GM12892 (cell line): ENCODE results near the gene TXK.

Experiments
- POLR2A ChIP-seq: IDR thresholded peaks from 2 replicates; pipeline ENCODE4 v1.6.1; 2011; ENCODE audit warnings: low read depth, low read length, control low read depth
- POLR2AphosphoS5 ChIP-seq: IDR thresholded peaks from 2 replicates; pipeline ENCODE4 v1.6.1; 2011; ENCODE audit warnings: low read depth, low read length, control low read depth

GRCh38 chr4:48105230-48105629, 28.8 kb downstream of the TXK start:
- TF ChIP-seq POLR2AphosphoS5 (no peak), POLR2A (no peak)
